Epithelial cell of umbilical artery (primary cell): ENCODE results near the gene NUSAP1. TPM values are rescaled to one million over a fixed set of nuclear protein-coding genes. Genes with fewer than 3 reads are reported as not detected.

ENCODE experiments used
- total RNA-seq: library from RNA; depleted of rRNA; stranded (reverse); fragments of >200 nt; gene quantifications from 2 replicates; pipeline ENCODE4 v1.2.3, GENCODE V29; 2014

Gene NUSAP1, protein sequence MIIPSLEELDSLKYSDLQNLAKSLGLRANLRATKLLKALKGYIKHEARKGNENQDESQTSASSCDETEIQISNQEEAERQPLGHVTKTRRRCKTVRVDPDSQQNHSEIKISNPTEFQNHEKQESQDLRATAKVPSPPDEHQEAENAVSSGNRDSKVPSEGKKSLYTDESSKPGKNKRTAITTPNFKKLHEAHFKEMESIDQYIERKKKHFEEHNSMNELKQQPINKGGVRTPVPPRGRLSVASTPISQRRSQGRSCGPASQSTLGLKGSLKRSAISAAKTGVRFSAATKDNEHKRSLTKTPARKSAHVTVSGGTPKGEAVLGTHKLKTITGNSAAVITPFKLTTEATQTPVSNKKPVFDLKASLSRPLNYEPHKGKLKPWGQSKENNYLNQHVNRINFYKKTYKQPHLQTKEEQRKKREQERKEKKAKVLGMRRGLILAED
- total RNA-seq, result 69.5 and 109 TPM in 2 replicates

DNA sequence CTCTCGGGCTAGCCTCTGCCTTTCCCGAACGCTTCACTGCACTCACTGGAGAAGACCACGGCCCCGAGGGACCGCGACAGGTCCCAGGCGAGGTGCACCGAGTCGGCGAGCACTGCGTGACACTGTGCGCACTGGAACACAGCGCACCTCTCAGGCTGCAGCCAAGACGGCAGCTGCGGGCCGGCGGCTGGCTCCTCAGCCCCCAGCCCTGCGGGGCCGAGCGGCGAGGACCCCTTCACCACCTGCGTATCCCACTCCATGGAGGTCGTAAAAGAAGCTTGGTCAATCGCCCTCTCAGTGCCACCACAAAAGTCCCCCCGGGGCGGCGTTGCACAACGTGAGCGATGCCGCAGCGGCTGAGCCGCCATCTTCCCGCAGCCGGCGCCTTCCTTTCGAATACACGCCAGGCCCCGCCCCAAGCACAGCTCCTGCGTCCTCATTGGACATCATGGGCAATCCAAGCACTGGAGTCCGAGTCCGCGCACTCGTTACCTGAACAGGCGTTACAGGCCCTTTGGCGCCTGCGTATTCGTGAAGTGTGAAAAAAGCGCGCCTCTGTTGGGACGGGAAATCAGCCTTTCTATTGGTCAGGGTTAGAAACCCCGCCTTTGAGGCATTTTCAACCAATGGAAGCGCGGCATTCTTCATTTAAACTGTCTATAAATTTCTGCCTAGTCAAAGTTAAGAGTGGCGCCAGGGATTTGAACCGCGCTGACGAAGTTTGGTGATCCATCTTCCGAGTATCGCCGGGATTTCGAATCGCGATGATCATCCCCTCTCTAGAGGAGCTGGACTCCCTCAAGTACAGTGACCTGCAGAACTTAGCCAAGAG is at the start of gene NUSAP1, which contains the start of gene OIP5:
TSS of gene NUSAP1 (plus strand) at position 688 of the 832 bp plus-strand sequence. CDS start at position 765, 77 bp downstream.
TSS of gene OIP5 (minus strand) at position 398 of the 832 bp plus-strand sequence. CDS start at position 368, 30 bp downstream.

GRCh38 chr15:41416742-41417417 is 84.2 kb downstream of the NUSAP1 start, which contains the start of gene RTF1:
Gene RTF1, plus strand, starts transcription at chr15:41417095. Its CDS starts 21 bp downstream, at chr15:41417116.

Other genes starting within 250 kb of the NUSAP1 start
- 20.1 and 20.8 TPM in 2 replicates for gene INO80, start 216.6 kb upstream of the NUSAP1 start, total RNA-seq
- not detected in 2 replicates for gene EXD1, start 102.1 kb upstream of the NUSAP1 start, total RNA-seq
- 64.6 and 69.5 TPM in 2 replicates for gene CHP1, start 101.6 kb upstream of the NUSAP1 start, total RNA-seq
- 9.7 and 12.2 TPM in 2 replicates for gene OIP5, start 290 bp upstream of the NUSAP1 start, total RNA-seq
- 34.4 and 39.7 TPM in 2 replicates for gene NDUFAF1, start 69.6 kb downstream of the NUSAP1 start, total RNA-seq
- 12.2 and 14.6 TPM in 2 replicates for gene RTF1, start 84.2 kb downstream of the NUSAP1 start, total RNA-seq
- gene ITPKA, start 161.0 kb downstream of the NUSAP1 start, total RNA-seq, result 0.46 and 0.65 TPM in 2 replicates
- gene LTK, start 180.9 kb downstream of the NUSAP1 start, total RNA-seq, result under 0.01 TPM in 1 of 2 replicates, not detected in the other
- 18.7 and 39.3 TPM in 2 replicates for gene RPAP1, start 211.4 kb downstream of the NUSAP1 start, total RNA-seq
- gene TYRO3, start 226.3 kb downstream of the NUSAP1 start, total RNA-seq, result 6.2 and 7.1 TPM in 2 replicates